Measurements from ENCODE around the gene PITX1.

Gene PITX1

DNA sequence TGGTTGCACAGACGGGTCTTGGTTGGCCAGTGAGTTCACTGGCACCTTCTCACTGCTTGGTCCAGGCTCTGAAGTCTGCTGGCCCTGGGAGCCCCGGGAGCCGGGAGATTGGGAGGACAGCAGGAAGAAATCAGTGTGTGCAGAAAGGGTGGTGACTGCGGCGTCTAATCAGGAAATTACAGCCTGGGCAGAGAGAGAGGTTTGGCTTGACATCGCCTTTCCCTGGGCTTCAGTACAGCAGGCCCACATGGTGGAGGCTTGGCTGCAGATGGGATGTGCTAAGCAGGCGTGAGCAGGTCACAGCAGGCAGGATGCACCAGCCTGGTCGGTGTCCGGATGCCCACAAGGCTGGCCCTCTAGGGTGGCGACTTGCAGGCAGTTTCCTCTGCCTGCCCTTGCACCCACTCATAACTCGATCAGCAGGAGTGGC lies 17.2 kb downstream of the PITX1 start:
- Histone ChIP-seq H3K4me3 (ENCODE audit: low read depth, low read length) (no peak overlapping the region), H3K27ac (no peak overlapping the region), H3K27me3 (ENCODE audit: insufficient read depth, low read depth, severe bottlenecking) (no peaks in the 10 kb centered on the region), H3K36me3 (no peaks in the 10 kb centered on the region), H3K9me3 (ENCODE audit: severe bottlenecking) (no peaks in the 10 kb centered on the region)
- TF ChIP-seq, protein P1, sequence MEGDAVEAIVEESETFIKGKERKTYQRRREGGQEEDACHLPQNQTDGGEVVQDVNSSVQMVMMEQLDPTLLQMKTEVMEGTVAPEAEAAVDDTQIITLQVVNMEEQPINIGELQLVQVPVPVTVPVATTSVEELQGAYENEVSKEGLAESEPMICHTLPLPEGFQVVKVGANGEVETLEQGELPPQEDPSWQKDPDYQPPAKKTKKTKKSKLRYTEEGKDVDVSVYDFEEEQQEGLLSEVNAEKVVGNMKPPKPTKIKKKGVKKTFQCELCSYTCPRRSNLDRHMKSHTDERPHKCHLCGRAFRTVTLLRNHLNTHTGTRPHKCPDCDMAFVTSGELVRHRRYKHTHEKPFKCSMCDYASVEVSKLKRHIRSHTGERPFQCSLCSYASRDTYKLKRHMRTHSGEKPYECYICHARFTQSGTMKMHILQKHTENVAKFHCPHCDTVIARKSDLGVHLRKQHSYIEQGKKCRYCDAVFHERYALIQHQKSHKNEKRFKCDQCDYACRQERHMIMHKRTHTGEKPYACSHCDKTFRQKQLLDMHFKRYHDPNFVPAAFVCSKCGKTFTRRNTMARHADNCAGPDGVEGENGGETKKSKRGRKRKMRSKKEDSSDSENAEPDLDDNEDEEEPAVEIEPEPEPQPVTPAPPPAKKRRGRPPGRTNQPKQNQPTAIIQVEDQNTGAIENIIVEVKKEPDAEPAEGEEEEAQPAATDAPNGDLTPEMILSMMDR (IDR thresholded peaks at IDR 0.05; ENCODE audit: low read depth, low read length) = no peak
- peak; percentile 6 for DNase-seq

DNA sequence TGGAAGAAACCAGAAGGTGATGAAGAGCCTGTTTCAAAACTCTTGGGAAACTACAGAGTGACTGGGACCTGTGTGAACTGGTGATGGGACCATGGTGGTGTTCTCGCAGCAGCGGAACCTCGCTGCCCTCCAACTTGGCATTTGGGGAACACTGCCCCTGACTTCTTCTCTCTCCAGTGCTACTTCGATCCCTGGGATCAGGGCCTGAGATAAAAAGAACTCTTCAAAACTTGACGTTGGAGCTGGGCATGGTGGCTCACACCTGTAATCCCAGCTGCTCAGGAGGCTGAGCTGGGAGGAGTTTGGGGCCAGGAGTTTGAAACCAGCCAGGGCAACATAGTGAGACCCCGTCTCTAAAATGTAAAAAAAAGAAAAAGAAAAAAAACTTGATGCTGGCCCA lies 18.1 kb downstream of the PITX1 start:
- DNase-seq = no peak
- H3K9me3 ChIP-seq (ENCODE audit: severe bottlenecking) = no peaks in the 10 kb centered on the region
- H3K4me3 ChIP-seq (ENCODE audit: low read depth, low read length) = no peak overlapping the region
- no peak overlapping the region for H3K27ac ChIP-seq
- H3K27me3 ChIP-seq (ENCODE audit: insufficient read depth, low read depth, severe bottlenecking) = no peaks in the 10 kb centered on the region
- no peaks in the 10 kb centered on the region for H3K36me3 ChIP-seq
- TF ChIP-seq, protein P1 (IDR thresholded peaks at IDR 0.05; ENCODE audit: low read depth, low read length) = no peak

DNA sequence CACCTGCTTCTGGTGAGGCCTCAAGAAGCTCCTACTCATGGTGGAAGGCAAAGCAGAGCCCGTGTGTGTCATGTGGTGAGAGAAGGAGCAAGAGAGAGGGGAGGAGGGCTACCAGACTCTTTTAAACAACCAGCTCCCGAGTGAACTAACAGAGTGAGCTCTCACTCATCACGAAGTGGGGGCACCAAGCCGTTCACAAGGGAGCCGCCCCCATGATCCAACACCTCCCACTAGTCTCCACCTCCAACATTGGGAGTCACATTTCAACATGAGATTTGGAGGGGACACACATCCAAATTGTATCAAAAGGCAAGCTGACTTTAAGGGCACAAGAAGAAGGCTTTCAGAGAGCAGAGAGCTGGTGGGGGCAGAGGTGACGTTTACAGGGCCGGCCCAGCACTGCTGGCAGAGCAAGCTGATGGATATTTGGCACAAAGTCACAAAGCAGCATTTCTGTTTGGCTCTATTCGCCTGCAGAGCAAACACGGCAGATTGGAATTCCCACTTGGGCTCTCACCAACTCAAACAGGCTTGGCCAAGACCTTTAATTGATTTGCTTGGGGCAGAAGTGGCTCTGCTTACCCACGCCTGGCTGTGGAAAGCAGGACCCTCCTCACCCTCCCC lies 20.0 kb downstream of the PITX1 start:
- TF ChIP-seq, protein P1 (IDR thresholded peaks at IDR 0.05; ENCODE audit: low read depth, low read length) = no peak
- H3K27me3 ChIP-seq (ENCODE audit: insufficient read depth, low read depth, severe bottlenecking) = no peaks in the 10 kb centered on the region
- DNase-seq = no peak
- H3K36me3 ChIP-seq = no peaks in the 10 kb centered on the region
- H3K4me3 ChIP-seq (ENCODE audit: low read depth, low read length) = no peak overlapping the region
- H3K9me3 ChIP-seq (ENCODE audit: severe bottlenecking) = no peaks in the 10 kb centered on the region
- no peak overlapping the region for H3K27ac ChIP-seq

- DNase-seq = no peak
- no peak overlapping the region for H3K27ac ChIP-seq
- H3K36me3 ChIP-seq = peaks cover 2% of the 10 kb centered on the region; the same call in 1 of the 2 replicates
- H3K27me3 ChIP-seq (ENCODE audit: insufficient read depth, low read depth, severe bottlenecking) = no peaks in the 10 kb centered on the region
- no peaks in the 10 kb centered on the region for H3K9me3 ChIP-seq (ENCODE audit: severe bottlenecking)
- TF ChIP-seq, protein P1 (IDR thresholded peaks at IDR 0.05; ENCODE audit: low read depth, low read length) = no peak
- H3K4me3 ChIP-seq (ENCODE audit: low read depth, low read length) = no peak overlapping the region
Observed at GRCh38 chr5:135013445-135013844, 20.6 kb downstream of the PITX1 start.

DNA sequence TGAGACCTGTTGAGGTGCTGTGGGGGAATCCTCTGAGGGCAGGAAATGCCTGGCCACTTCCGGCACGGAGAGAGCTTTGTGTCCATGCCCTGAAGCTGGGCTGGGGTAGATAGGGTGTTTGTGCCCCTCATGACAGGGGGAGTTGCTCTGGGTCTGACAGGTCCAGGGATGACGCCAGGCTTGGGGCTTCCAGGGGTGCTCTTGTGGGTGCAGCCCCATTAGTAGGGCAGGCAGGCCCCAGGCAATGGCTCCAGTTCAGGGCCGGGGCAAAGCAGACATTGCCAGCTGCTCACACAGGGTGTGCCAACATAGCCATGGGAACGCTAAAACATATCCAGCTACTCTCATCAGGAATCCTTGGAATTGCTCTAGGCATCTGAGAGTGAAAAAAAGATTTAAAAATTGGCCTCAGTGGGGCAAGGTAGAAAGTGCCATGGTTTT lies 21.1 kb downstream of the PITX1 start:
- no peak overlapping the region for H3K27ac ChIP-seq
- H3K27me3 ChIP-seq (ENCODE audit: insufficient read depth, low read depth, severe bottlenecking) = no peaks in the 10 kb centered on the region
- DNase-seq = no peak
- H3K4me3 ChIP-seq (ENCODE audit: low read depth, low read length) = no peak overlapping the region
- H3K9me3 ChIP-seq (ENCODE audit: severe bottlenecking) = no peaks in the 10 kb centered on the region
- peaks cover 3% of the 10 kb centered on the region; the same call in 1 of the 2 replicates for H3K36me3 ChIP-seq
- TF ChIP-seq, protein P1 (IDR thresholded peaks at IDR 0.05; ENCODE audit: low read depth, low read length) = no peak

Data from WERI-Rb-1 (cell line).